Measurements from ENCODE around the gene PLD1.

Gene PLD1

GRCh38 chr3:171806200-171807128 lies 3.8 kb downstream of the PLD1 start:
- in situ Hi-C loops (cut with MboI; ENCODE audit: low sequenced_read_pairs, unreplicated experiment): no loop called here
- no peak for TF ChIP-seq CTCF (IDR thresholded peaks at IDR 0.05; ENCODE audit: borderline replicate concordance, control extremely low read depth, extremely low read depth, insufficient read depth, missing control alignments)
- DNase-seq (ENCODE audit: low spot score): no peak

- in situ Hi-C loops (cut with MboI; ENCODE audit: low sequenced_read_pairs, unreplicated experiment): no loop called here
- DNase-seq (ENCODE audit: low spot score): no peak
- TF ChIP-seq CTCF (IDR thresholded peaks at IDR 0.05; ENCODE audit: borderline replicate concordance, control extremely low read depth, extremely low read depth, insufficient read depth, missing control alignments): no peak
These were observed 4.6 kb downstream of the PLD1 start for GRCh38 chr3:171805687-171806086.

GRCh38 chr3:171804618-171805389 lies 5.5 kb downstream of the PLD1 start:
- in situ Hi-C loops (cut with MboI; ENCODE audit: low sequenced_read_pairs, unreplicated experiment): no loop called here
- DNase-seq (ENCODE audit: low spot score): no peak
- no peak for TF ChIP-seq CTCF (IDR thresholded peaks at IDR 0.05; ENCODE audit: borderline replicate concordance, control extremely low read depth, extremely low read depth, insufficient read depth, missing control alignments)

- no peak for TF ChIP-seq CTCF (IDR thresholded peaks at IDR 0.05; ENCODE audit: borderline replicate concordance, control extremely low read depth, extremely low read depth, insufficient read depth, missing control alignments)
- in situ Hi-C loops (cut with MboI; ENCODE audit: low sequenced_read_pairs, unreplicated experiment): no loop called here
- no peak for DNase-seq (ENCODE audit: low spot score)
These were observed 7.2 kb downstream of the PLD1 start for GRCh38 chr3:171803044-171803443.

- no peak for TF ChIP-seq CTCF (IDR thresholded peaks at IDR 0.05; ENCODE audit: borderline replicate concordance, control extremely low read depth, extremely low read depth, insufficient read depth, missing control alignments)
- in situ Hi-C loops (cut with MboI; ENCODE audit: low sequenced_read_pairs, unreplicated experiment): no loop called here
- no peak for DNase-seq (ENCODE audit: low spot score)
These were observed 7.7 kb downstream of the PLD1 start for GRCh38 chr3:171802590-171802956.

GRCh38 chr3:171801738-171802589 lies 8.3 kb downstream of the PLD1 start:
- no peak for DNase-seq (ENCODE audit: low spot score)
- no peak for TF ChIP-seq CTCF (IDR thresholded peaks at IDR 0.05; ENCODE audit: borderline replicate concordance, control extremely low read depth, extremely low read depth, insufficient read depth, missing control alignments)
- in situ Hi-C loops (cut with MboI; ENCODE audit: low sequenced_read_pairs, unreplicated experiment): no loop called here
